Breast epithelium (tissue), 3 donors: ENCODE data around the gene IDI2.

Experiments
- POLR2A ChIP-seq: fragments of 450-650 bp; IDR thresholded peaks from one replicate; pipeline ENCODE4 v1.6.1; 2016; ENCODE audit warnings: antibody characterized with exemption, mild to moderate bottlenecking, moderate library complexity
- POLR2AphosphoS5 ChIP-seq, 3 donors: sonication (generic); formaldehyde crosslinking; IDR thresholded peaks; one replicate each; pipeline ENCODE4 v1.6.1; 2017; ENCODE audit warnings: antibody characterized with exemption in 3 of 3
- TF ChIP-seq, protein P1 (sequence below), 3 donors: fragments of 450-650 bp; IDR thresholded peaks; one replicate each; pipeline ENCODE4 v1.5.1; 2016 to 2017; ENCODE audit warnings: antibody characterized with exemption in 3 of 3, mild to moderate bottlenecking in 3 of 3, moderate library complexity in 3 of 3

GRCh38 chr10:971613-972012 is 54.0 kb downstream of the IDI2 start:
- no peak for TF ChIP-seq POLR2A
- TF ChIP-seq, protein P1, sequence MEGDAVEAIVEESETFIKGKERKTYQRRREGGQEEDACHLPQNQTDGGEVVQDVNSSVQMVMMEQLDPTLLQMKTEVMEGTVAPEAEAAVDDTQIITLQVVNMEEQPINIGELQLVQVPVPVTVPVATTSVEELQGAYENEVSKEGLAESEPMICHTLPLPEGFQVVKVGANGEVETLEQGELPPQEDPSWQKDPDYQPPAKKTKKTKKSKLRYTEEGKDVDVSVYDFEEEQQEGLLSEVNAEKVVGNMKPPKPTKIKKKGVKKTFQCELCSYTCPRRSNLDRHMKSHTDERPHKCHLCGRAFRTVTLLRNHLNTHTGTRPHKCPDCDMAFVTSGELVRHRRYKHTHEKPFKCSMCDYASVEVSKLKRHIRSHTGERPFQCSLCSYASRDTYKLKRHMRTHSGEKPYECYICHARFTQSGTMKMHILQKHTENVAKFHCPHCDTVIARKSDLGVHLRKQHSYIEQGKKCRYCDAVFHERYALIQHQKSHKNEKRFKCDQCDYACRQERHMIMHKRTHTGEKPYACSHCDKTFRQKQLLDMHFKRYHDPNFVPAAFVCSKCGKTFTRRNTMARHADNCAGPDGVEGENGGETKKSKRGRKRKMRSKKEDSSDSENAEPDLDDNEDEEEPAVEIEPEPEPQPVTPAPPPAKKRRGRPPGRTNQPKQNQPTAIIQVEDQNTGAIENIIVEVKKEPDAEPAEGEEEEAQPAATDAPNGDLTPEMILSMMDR (IDR thresholded peaks at IDR 0.05) = no peak
- TF ChIP-seq POLR2AphosphoS5 (IDR thresholded peaks at IDR 0.05) = no peak
